PC-9 (cell line): ENCODE measurements around the gene MCTP2. TPM values are rescaled to one million over a fixed set of nuclear protein-coding genes. Genes with fewer than 3 reads are reported as not detected.

Source experiments
- BruUV-seq: library from RNA; stranded (reverse); fragments of 400-500 nt; replicated peaks from 2 replicates; lab custom pipeline; 2021; lab: Mats Ljungman, UMichigan
- CTCF ChIA-PET: fragments of 300-600 bp; sonication (Branson Sonifier 250); formaldehyde crosslinking; loops from one replicate; lab custom pipeline; 2022; ENCODE audit warnings: antibody characterized with exemption; lab: Charles Lee
- POLR2A ChIA-PET: fragments of 300-600 bp; sonication (Branson Sonifier 250); formaldehyde crosslinking; loops from one replicate; lab custom pipeline; 2022; ENCODE audit warnings: antibody characterized with exemption; ENCODE audit not compliant: unreplicated experiment; lab: Charles Lee
- DNase-seq, 2 experiments: peaks; one replicate each; pipeline versions ENCODE4 v3.0.0 to v3.0.0-alpha.2; 2015 to 2022; ENCODE audit warnings: mixed read lengths in 1 of 2
- H2AFZ ChIP-seq: fragments of 200-600 bp; sonication (generic); 2 replicates; pipeline ENCODE4 v1.8.1; 2017; ENCODE audit warnings: antibody characterized with exemption
- H3F3A ChIP-seq: fragments of 200-600 bp; sonication (generic); 2 replicates; pipeline ENCODE4 v1.8.1; 2017; ENCODE audit warnings: antibody characterized with exemption, mild to moderate bottlenecking, low read depth; ENCODE audit not compliant: insufficient read depth
- H3K27ac ChIP-seq: fragments of 200-600 bp; sonication (generic); 2 replicates; pipeline ENCODE4 v1.6.1; 2016; ENCODE audit warnings: mixed run types
- H3K27me3 ChIP-seq: fragments of 200-600 bp; sonication (generic); 2 replicates; pipeline ENCODE4 v1.6.1; 2016; ENCODE audit warnings: low read depth, mixed run types; ENCODE audit not compliant: insufficient read depth
- H3K36me3 ChIP-seq: fragments of 200-600 bp; sonication (generic); 2 replicates; pipeline ENCODE4 v1.6.1; 2016; ENCODE audit warnings: low read depth, mixed run types
- H3K4me1 ChIP-seq: fragments of 200-600 bp; sonication (generic); replicated peaks from 2 replicates; pipeline ENCODE4 v1.6.1; 2016; ENCODE audit warnings: mixed run types; ENCODE audit not compliant: insufficient read depth
- H3K4me2 ChIP-seq: fragments of 200-600 bp; sonication (generic); 2 replicates; pipeline ENCODE4 v1.6.1; 2017; ENCODE audit warnings: mixed run types
- H3K4me3 ChIP-seq: fragments of 200-600 bp; sonication (generic); 2 replicates; pipeline ENCODE4 v1.6.1; 2016; ENCODE audit warnings: mixed run types
- H3K79me2 ChIP-seq: fragments of 200-600 bp; sonication (generic); 2 replicates; pipeline ENCODE4 v1.6.1; 2017; ENCODE audit warnings: low read depth, mixed run types
- H3K9me2 ChIP-seq: fragments of 200-600 bp; sonication (generic); 2 replicates; pipeline ENCODE4 v1.8.1; 2017; ENCODE audit warnings: mild to moderate bottlenecking; ENCODE audit not compliant: insufficient read depth
- H3K9me3 ChIP-seq: fragments of 200-600 bp; sonication (generic); 2 replicates; pipeline ENCODE4 v1.8.1; 2016; ENCODE audit warnings: low read depth; ENCODE audit not compliant: insufficient read depth
- H4K20me1 ChIP-seq: fragments of 200-600 bp; sonication (generic); 2 replicates; pipeline ENCODE4 v1.8.1; 2017; ENCODE audit not compliant: insufficient read depth
- CTCF ChIP-seq: fragments of 200-600 bp; sonication (generic); conservative IDR thresholded peaks from 2 replicates; pipeline ENCODE4 v1.6.1; 2017; ENCODE audit warnings: mixed run types, antibody characterized with exemption, mild to moderate bottlenecking, moderate library complexity
- EZH2 ChIP-seq: fragments of 200-600 bp; sonication (generic); IDR thresholded peaks from 2 replicates; pipeline ENCODE4 v1.8.0; 2017; ENCODE audit warnings: antibody characterized with exemption, low read depth
- intact Hi-C: fragments of 100-400 bp; cut with micrococcal nuclease; formaldehyde crosslinking; loops from one replicate; pipeline ENCODE4 v1.10.0; 2022; ENCODE audit not compliant: unreplicated experiment
- total RNA-seq: library from RNA; stranded (reverse); gene quantifications from 2 replicates; pipeline ENCODE4 v1.2.3, GENCODE V29; 2021

MCTP2 gene
- total RNA-seq, 1 experiment from 2014 or later = 5.7 TPM

GRCh38 chr15:94252223-94252766 is 20.9 kb downstream of the MCTP2 start:
- H3K9me3 ChIP-seq = no peaks in the 10 kb centered on the region
- ChIA-PET POLR2A (no interaction called here), CTCF (no interaction called here)
- H4K20me1 ChIP-seq = no peaks in the 10 kb centered on the region; the same call in 1 of the 2 replicates
- no peak for DNase-seq
- no peak for TF ChIP-seq CTCF
- TF ChIP-seq EZH2 = no peak
- no TSS peak for BruUV-seq
- H3K79me2 ChIP-seq = no peaks in the 10 kb centered on the region
- H3K27ac ChIP-seq = no peak overlapping the region
- H3K4me3 ChIP-seq = no peak overlapping the region
- no peaks in the 10 kb centered on the region for H3K27me3 ChIP-seq
- H3F3A ChIP-seq = no peaks in the 10 kb centered on the region
- no peaks in the 10 kb centered on the region for H3K9me2 ChIP-seq
- H2AFZ ChIP-seq = no peak overlapping the region
- intact Hi-C loops = no loop called here
- no peak overlapping the region for H3K4me2 ChIP-seq
- H3K36me3 ChIP-seq = no peaks in the 10 kb centered on the region
- H3K4me1 ChIP-seq = no peaks in the 10 kb centered on the region

- H3K4me2 ChIP-seq = no peak overlapping the region
- CTCF ChIA-PET = no interaction called here
- intact Hi-C loops = no loop called here
- H2AFZ ChIP-seq = no peak overlapping the region
- POLR2A ChIA-PET = no interaction called here
- H3K27me3 ChIP-seq = no peaks in the 10 kb centered on the region
- H3F3A ChIP-seq = no peaks in the 10 kb centered on the region
- no peaks in the 10 kb centered on the region for H3K9me2 ChIP-seq
- no peaks in the 10 kb centered on the region for H3K4me1 ChIP-seq
- no peaks in the 10 kb centered on the region for H3K9me3 ChIP-seq
- H3K36me3 ChIP-seq = no peaks in the 10 kb centered on the region
- H3K27ac ChIP-seq = no peak overlapping the region
- H4K20me1 ChIP-seq = no peaks in the 10 kb centered on the region; the same call in 1 of the 2 replicates
- no peak overlapping the region for H3K4me3 ChIP-seq
- no peak for DNase-seq
- TF ChIP-seq CTCF (no peak), EZH2 (no peak)
- no peaks in the 10 kb centered on the region for H3K79me2 ChIP-seq
- no TSS peak for BruUV-seq
These were observed 21.6 kb downstream of the MCTP2 start for GRCh38 chr15:94252906-94253491.

GRCh38 chr15:94253742-94254141 is 22.4 kb downstream of the MCTP2 start:
- Histone ChIP-seq H3K27ac (no peak overlapping the region), H3K27me3 (no peaks in the 10 kb centered on the region), H3K4me3 (no peak overlapping the region), H3K4me2 (no peak overlapping the region), H4K20me1 (no peaks in the 10 kb centered on the region; the same call in 1 of the 2 replicates), H3K36me3 (no peaks in the 10 kb centered on the region), H3K79me2 (no peaks in the 10 kb centered on the region), H3F3A (no peaks in the 10 kb centered on the region), H3K9me3 (no peaks in the 10 kb centered on the region), H3K4me1 (no peaks in the 10 kb centered on the region), H3K9me2 (no peaks in the 10 kb centered on the region), H2AFZ (no peak overlapping the region)
- DNase-seq = no peak
- no TSS peak for BruUV-seq
- ChIA-PET POLR2A (interaction anchor here (0.6 kb wide), 1 partner anchor 60 kb away, joined by 16 read pairs; no protein-coding TSS in a partner anchor), CTCF (interaction anchor here (0.6 kb wide), 1 partner anchor 1456 kb away, joined by 3 read pairs; no protein-coding TSS in a partner anchor)
- intact Hi-C loops = no loop called here
- TF ChIP-seq CTCF (no peak), EZH2 (no peak)
